K562 (cell line): ENCODE measurements around the gene CRX. TPM values are rescaled to one million over a fixed set of nuclear protein-coding genes. Genes with fewer than 3 reads are reported as not detected.

Source experiments
- CREM ChIP-seq: IDR thresholded peaks from 2 replicates; pipeline ENCODE4 v1.6.1; 2014; ENCODE audit warnings: antibody characterized with exemption, low read depth
- DACH1 ChIP-seq: fragments of 450-650 bp; IDR thresholded peaks from 2 replicates; pipeline ENCODE4 v1.6.1; 2018; ENCODE audit not compliant: partially characterized antibody
- DMBX1 ChIP-seq: fragments of 250-450 bp; sonication (Bioruptor Pico); IDR thresholded peaks from 2 replicates; pipeline ENCODE4 v1.8.0; 2022; ENCODE audit warnings: inconsistent platforms, mild to moderate bottlenecking, moderate library complexity, borderline replicate concordance
- FOXK2 ChIP-seq, 2 experiments: fragments of 450-650 bp; IDR thresholded peaks in 1 of 2; conservative IDR thresholded peaks in 1 of 2; 2 replicates each; pipeline ENCODE4 v1.6.1; 2016; ENCODE audit warnings: low read depth in 2 of 2, mild to moderate bottlenecking in 1 of 2
- HDAC1 ChIP-seq, 2 experiments: fragments of 450-650 bp; IDR thresholded peaks; 2 replicates each; pipeline ENCODE4 v1.6.1; 2016 to 2017; ENCODE audit warnings: inconsistent platforms in 1 of 2, mild to moderate bottlenecking in 1 of 2, moderate library complexity in 1 of 2
- HDAC3 ChIP-seq: fragments of 450-650 bp; IDR thresholded peaks from 2 replicates; pipeline ENCODE4 v1.6.1; 2018; ENCODE audit warnings: borderline replicate concordance, mild to moderate bottlenecking, moderate library complexity; ENCODE audit not compliant: partially characterized antibody
- HDGF ChIP-seq: fragments of 450-650 bp; IDR thresholded peaks from 2 replicates; pipeline ENCODE4 v1.6.1; 2016
- MBD2 ChIP-seq: sonication (generic); IDR thresholded peaks from 2 replicates; pipeline ENCODE4 v1.6.1; 2016; ENCODE audit warnings: low read depth, borderline replicate concordance
- NCOA1 ChIP-seq: fragments of 450-650 bp; IDR thresholded peaks from 2 replicates; pipeline ENCODE4 v1.6.1; 2016; ENCODE audit warnings: low read depth
- NFE2L1 ChIP-seq: fragments of 450-650 bp; IDR thresholded peaks from 2 replicates; pipeline ENCODE4 v1.6.1; 2016; ENCODE audit warnings: missing genetic modification characterization, low read depth, mild to moderate bottlenecking, missing compliant biosample characterization, moderate library complexity, borderline replicate concordance
- NR4A1 ChIP-seq, 2 experiments: fragments of 250-450 bp in 1 of 2; fragments of 450-650 bp in 1 of 2; sonication (Bioruptor Pico) in 1 of 2; IDR thresholded peaks; 2 replicates each; pipeline versions ENCODE4 v1.4.0 to v1.6.1; 2016 to 2020; ENCODE audit warnings: mild to moderate bottlenecking in 2 of 2, missing compliant biosample characterization in 1 of 2, missing genetic modification characterization in 1 of 2, moderate library complexity in 1 of 2
- NUFIP1 ChIP-seq: fragments of 450-650 bp; IDR thresholded peaks from 2 replicates; pipeline ENCODE4 v1.6.1; 2018; ENCODE audit not compliant: partially characterized antibody
- PHF8 ChIP-seq: fragments of 200-600 bp; sonication (generic); IDR thresholded peaks from 2 replicates; pipeline ENCODE4 v1.6.1; 2012; ENCODE audit warnings: mixed run types, mild to moderate bottlenecking, inconsistent platforms, low read length, moderate library complexity, borderline replicate concordance
- RBM39 ChIP-seq: fragments of 200-400 bp; formaldehyde crosslinking; optimal IDR thresholded peaks from 2 replicates; pipeline ENCODE3; 2018; ENCODE audit warnings: low read depth, low read length
- ZEB2 ChIP-seq: fragments of 450-650 bp; IDR thresholded peaks from 2 replicates; pipeline ENCODE4 v1.6.1; 2016
- polyA plus RNA-seq, 8 experiments: library from polyadenylated mRNA; depleted of rRNA in 4 of 8; stranded (reverse) in 5 of 8; unstranded in 3 of 8; fragments of >200 nt; fragmentation: Nextera tagmentation in 2 of 8; fragmentation: Illumina TruSeq in 1 of 8; extraction: Ambion mirVana in 2 of 8; extraction: Trizol in 1 of 8; gene quantifications; 2 replicates each; pipeline versions ENCODE4 v1.2.1 to v1.2.3, GENCODE V29; 2011 to 2014; ENCODE audit warnings: inconsistent platforms in 1 of 8, missing spikeins in 1 of 8
- total RNA-seq, 7 experiments: library from RNA; depleted of rRNA in 6 of 7; stranded (reverse); fragments of >200 nt in 6 of 7; fragmentation: Illumina TruSeq in 2 of 7; extraction: Trizol in 2 of 7; gene quantifications; 2 replicates each; pipeline versions ENCODE4 v1.2.1 to v1.2.3, GENCODE V29; 2011 to 2021; ENCODE audit warnings: low replicate concordance in 1 of 7
- TF ChIP-seq, protein P1 (sequence below): conservative IDR thresholded peaks from 2 replicates; pipeline ENCODE4 v1.6.1; 2011; ENCODE audit warnings: low read depth, mild to moderate bottlenecking, low read length; ENCODE audit not compliant: control insufficient read depth
- TF ChIP-seq, protein P2 (sequence below), 2 experiments: fragments of 250-450 bp in 1 of 2; fragments of 450-650 bp in 1 of 2; sonication (Bioruptor Pico) in 1 of 2; IDR thresholded peaks; 2 replicates each; pipeline versions ENCODE4 v1.6.1 to v1.8.0; 2016 to 2021; ENCODE audit warnings: mild to moderate bottlenecking in 2 of 2, moderate library complexity in 2 of 2, missing compliant biosample characterization in 1 of 2, missing genetic modification characterization in 1 of 2
- TF ChIP-seq, protein P3 (sequence below): fragments of 250-450 bp; sonication (Bioruptor Pico); IDR thresholded peaks from 2 replicates; pipeline ENCODE4 v1.9.0; 2021; ENCODE audit warnings: mild to moderate bottlenecking
- TF ChIP-seq, protein P4 (sequence below): sonication (generic); formaldehyde crosslinking; IDR thresholded peaks from 2 replicates; pipeline ENCODE4 v1.8.1; 2023; ENCODE audit warnings: mild to moderate bottlenecking, missing genetic modification reagents

The CRX gene
- total and polyA plus RNA-seq, 9 of the 15 experiments (the other 6 are each of a cell fraction or from before 2014, with no cell fraction given), result 0.01 TPM; not detected in 8

DNA sequence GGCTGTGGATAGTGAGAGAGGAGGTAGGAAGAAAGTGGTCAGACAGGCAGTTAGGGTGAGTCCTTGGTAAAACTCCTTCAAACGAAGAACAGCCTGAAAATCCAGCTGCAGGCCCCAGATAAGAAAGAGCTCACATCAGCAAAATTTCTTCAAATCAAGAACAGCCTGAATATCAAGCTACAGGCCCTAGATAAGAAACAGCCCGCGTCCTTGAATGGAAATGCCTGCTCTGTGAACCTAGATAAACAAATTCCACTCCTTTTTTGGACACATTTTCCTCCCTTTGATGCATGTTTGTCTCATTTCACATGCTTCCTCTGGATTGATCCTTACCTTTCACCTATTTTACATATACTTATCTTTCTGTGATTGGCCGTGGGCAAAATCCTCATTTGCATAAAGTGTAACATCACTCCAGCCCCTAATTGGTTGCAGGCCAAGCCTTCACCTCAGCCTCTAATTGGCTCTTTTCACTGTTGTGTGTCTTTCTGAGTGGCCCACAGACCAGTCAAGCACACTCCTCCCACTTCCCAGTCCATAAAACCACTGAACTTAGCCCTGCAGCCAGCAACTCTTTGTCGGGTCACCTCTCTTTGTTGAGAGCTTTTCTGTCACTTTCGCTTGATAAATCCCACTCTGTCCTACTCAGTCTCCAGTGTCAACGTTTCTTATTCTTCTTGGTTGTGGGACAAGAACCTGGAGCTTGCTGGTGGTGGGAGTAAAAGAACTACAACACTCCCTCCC is 70.4 kb downstream of the CRX start (continued):
- TF ChIP-seq NCOA1, result peak; percentile 95
- TF ChIP-seq HDGF, result no peak
- no peak for TF ChIP-seq RBM39
- peak; percentile 50; the same call in 1 of the 2 replicates for TF ChIP-seq ZEB2
- peak; percentile 45 to 48 for TF ChIP-seq FOXK2 (conservative IDR thresholded peaks at IDR 0.05 in 1 of 2, IDR thresholded peaks at IDR 0.05 in 1 of 2; ENCODE audit: low read depth in 2 of 2)
- TF ChIP-seq MBD2, result peak; percentile 79
- TF ChIP-seq, protein P1, sequence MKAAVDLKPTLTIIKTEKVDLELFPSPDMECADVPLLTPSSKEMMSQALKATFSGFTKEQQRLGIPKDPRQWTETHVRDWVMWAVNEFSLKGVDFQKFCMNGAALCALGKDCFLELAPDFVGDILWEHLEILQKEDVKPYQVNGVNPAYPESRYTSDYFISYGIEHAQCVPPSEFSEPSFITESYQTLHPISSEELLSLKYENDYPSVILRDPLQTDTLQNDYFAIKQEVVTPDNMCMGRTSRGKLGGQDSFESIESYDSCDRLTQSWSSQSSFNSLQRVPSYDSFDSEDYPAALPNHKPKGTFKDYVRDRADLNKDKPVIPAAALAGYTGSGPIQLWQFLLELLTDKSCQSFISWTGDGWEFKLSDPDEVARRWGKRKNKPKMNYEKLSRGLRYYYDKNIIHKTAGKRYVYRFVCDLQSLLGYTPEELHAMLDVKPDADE, result 0 out of 2 replicates have a peak, but pooled peaks have one; percentile 63
- peak; percentile 81 for TF ChIP-seq CREM
- TF ChIP-seq NFE2L1 (tag), result no peak
- TF ChIP-seq NUFIP1, result no peak
- TF ChIP-seq, protein P2, sequence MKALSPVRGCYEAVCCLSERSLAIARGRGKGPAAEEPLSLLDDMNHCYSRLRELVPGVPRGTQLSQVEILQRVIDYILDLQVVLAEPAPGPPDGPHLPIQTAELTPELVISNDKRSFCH (CRISPR knock-in tag; IDR thresholded peaks at IDR 0.05), result no peak
- TF ChIP-seq, protein P2 (tag; IDR thresholded peaks at IDR 0.05), result peak; percentile 62
- TF ChIP-seq NR4A1 (CRISPR knock-in tag; IDR thresholded peaks at IDR 0.05), result no peak
- TF ChIP-seq NR4A1 (tag; IDR thresholded peaks at IDR 0.05), result peak; percentile 92; the same call in 1 of the 2 replicates
- TF ChIP-seq HDAC3, result peak; percentile 99
- TF ChIP-seq, protein P3, sequence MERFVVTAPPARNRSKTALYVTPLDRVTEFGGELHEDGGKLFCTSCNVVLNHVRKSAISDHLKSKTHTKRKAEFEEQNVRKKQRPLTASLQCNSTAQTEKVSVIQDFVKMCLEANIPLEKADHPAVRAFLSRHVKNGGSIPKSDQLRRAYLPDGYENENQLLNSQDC (CRISPR knock-in tag), result peak; percentile 83; the same call in 1 of the 2 replicates
- peak; percentile 96 for TF ChIP-seq DMBX1 (CRISPR knock-in tag)
- peak; percentile 72 for TF ChIP-seq DACH1
- peak; percentile 43; the same call in 1 of the 2 replicates for TF ChIP-seq PHF8
- TF ChIP-seq, protein P4, sequence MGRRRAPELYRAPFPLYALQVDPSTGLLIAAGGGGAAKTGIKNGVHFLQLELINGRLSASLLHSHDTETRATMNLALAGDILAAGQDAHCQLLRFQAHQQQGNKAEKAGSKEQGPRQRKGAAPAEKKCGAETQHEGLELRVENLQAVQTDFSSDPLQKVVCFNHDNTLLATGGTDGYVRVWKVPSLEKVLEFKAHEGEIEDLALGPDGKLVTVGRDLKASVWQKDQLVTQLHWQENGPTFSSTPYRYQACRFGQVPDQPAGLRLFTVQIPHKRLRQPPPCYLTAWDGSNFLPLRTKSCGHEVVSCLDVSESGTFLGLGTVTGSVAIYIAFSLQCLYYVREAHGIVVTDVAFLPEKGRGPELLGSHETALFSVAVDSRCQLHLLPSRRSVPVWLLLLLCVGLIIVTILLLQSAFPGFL (CRISPR knock-in tag), result no peak
- peak in 1 of 2 experiments; percentile 88; a peak in 2 of 4 replicates for TF ChIP-seq HDAC1 (IDR thresholded peaks at IDR 0.05)
